ENCODE measurements around the gene TMC2. TPM values are rescaled to one million over a fixed set of nuclear protein-coding genes. Genes with fewer than 3 reads are reported as not detected.

The TMC2 gene
- total RNA-seq, 1 experiment from 2014 or later, result not detected

DNA sequence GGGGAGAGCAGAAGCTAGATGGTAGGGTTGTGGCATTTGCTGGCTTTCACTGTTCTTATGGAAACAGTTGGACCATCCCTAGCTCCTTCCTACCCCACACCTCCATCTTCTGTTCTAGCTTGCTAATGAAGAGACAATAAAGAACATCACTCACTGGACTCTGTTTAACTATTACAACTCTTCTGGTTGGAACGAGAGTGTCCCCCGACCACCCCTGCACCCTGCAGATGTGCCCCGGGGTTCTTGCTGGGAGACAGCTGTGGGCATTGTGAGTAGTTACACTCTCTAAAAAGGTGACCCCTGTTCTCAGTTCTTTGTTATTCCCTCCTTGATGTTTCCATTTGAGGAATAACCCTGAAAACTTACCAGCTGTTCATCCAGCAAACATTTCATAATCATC is 75.7 kb downstream of the TMC2 start:
- H3K27ac Mint-ChIP-seq, result no peak overlapping the region

GRCh38 chr20:2616634-2617033 is 80.3 kb downstream of the TMC2 start:
- peaks cover 10% of the 10 kb centered on the region; the same call in 1 of the 2 replicates for H3K9me3 Mint-ChIP-seq
- no peaks in the 10 kb centered on the region for H3K4me1 Mint-ChIP-seq
- H3K27ac Mint-ChIP-seq, result no peak overlapping the region
- DNase-seq (ENCODE audit: low spot score) (no peak), ATAC-seq (no peak)
- ChIA-PET POLR2A (no interaction called here), CTCF (no interaction called here)
- H3K36me3 Mint-ChIP-seq, result no peaks in the 10 kb centered on the region
- no peak overlapping the region for H3K4me3 Mint-ChIP-seq
- peaks cover 36% of the 10 kb centered on the region for H3K27me3 Mint-ChIP-seq (ENCODE audit: low read depth)
- TF ChIP-seq NR2C2 (CRISPR knock-in tag; IDR thresholded peaks at IDR 0.05), result no peak
- no peak for TF ChIP-seq MAX (CRISPR knock-in tag; IDR thresholded peaks at IDR 0.05)
- TF ChIP-seq ZNF423 (CRISPR knock-in tag; IDR thresholded peaks at IDR 0.05), result no peak
- no peak for TF ChIP-seq SMAD4 (CRISPR knock-in tag; IDR thresholded peaks at IDR 0.05)
- TF ChIP-seq ZNF263 (CRISPR knock-in tag; IDR thresholded peaks at IDR 0.05; ENCODE audit: low read depth), result no peak
- TF ChIP-seq ZNF138 (CRISPR knock-in tag; conservative IDR thresholded peaks at IDR 0.05), result no peak
- no peak for TF ChIP-seq OVOL2 (CRISPR knock-in tag; IDR thresholded peaks at IDR 0.05; ENCODE audit: borderline replicate concordance)
- no peak for TF ChIP-seq EMX1 (CRISPR knock-in tag; IDR thresholded peaks at IDR 0.05)
- TF ChIP-seq CREB1 (CRISPR knock-in tag; IDR thresholded peaks at IDR 0.05), result no peak
- no peak for TF ChIP-seq ZNF396 (CRISPR knock-in tag; IDR thresholded peaks at IDR 0.05; ENCODE audit: borderline replicate concordance)
- TF ChIP-seq ESRRA (CRISPR knock-in tag; IDR thresholded peaks at IDR 0.05; ENCODE audit: borderline replicate concordance), result no peak
- TF ChIP-seq, protein P1, sequence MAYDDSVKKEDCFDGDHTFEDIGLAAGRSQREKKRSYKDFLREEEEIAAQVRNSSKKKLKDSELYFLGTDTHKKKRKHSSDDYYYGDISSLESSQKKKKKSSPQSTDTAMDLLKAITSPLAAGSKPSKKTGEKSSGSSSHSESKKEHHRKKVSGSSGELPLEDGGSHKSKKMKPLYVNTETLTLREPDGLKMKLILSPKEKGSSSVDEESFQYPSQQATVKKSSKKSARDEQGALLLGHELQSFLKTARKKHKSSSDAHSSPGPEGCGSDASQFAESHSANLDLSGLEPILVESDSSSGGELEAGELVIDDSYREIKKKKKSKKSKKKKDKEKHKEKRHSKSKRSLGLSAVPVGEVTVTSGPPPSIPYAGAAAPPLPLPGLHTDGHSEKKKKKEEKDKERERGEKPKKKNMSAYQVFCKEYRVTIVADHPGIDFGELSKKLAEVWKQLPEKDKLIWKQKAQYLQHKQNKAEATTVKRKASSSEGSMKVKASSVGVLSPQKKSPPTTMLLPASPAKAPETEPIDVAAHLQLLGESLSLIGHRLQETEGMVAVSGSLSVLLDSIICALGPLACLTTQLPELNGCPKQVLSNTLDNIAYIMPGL (CRISPR knock-in tag; IDR thresholded peaks at IDR 0.05), result no peak
- no peak for TF ChIP-seq RORB (CRISPR knock-in tag; IDR thresholded peaks at IDR 0.05)
- no peak for TF ChIP-seq ZNF219 (CRISPR knock-in tag; IDR thresholded peaks at IDR 0.05; ENCODE audit: borderline replicate concordance)
- TF ChIP-seq FOXK1 (CRISPR knock-in tag; IDR thresholded peaks at IDR 0.05), result no peak

More for the DNA sequence above, 75.7 kb downstream of the TMC2 start:
- POLR2A ChIA-PET, result no interaction called here
- Mint-ChIP-seq H3K9me3 (peaks cover 16% of the 10 kb centered on the region), H3K27me3 (ENCODE audit: low read depth) (peaks cover 29% of the 10 kb centered on the region), H3K4me3 (no peak overlapping the region), H3K36me3 (peaks cover 5% of the 10 kb centered on the region), H3K4me1 (no peaks in the 10 kb centered on the region)
- TF ChIP-seq ELF4 (CRISPR knock-in tag; IDR thresholded peaks at IDR 0.05; ENCODE audit: low read depth) (no peak), ARID4B (CRISPR knock-in tag; IDR thresholded peaks at IDR 0.05; ENCODE audit: borderline replicate concordance) (no peak), ATF1 (CRISPR knock-in tag; IDR thresholded peaks at IDR 0.05) (no peak), SMAD4 (CRISPR knock-in tag; IDR thresholded peaks at IDR 0.05) (no peak), E2F4 (CRISPR knock-in tag; IDR thresholded peaks at IDR 0.05; ENCODE audit: borderline replicate concordance, low read depth) (no peak)
- TF ChIP-seq, protein P2, sequence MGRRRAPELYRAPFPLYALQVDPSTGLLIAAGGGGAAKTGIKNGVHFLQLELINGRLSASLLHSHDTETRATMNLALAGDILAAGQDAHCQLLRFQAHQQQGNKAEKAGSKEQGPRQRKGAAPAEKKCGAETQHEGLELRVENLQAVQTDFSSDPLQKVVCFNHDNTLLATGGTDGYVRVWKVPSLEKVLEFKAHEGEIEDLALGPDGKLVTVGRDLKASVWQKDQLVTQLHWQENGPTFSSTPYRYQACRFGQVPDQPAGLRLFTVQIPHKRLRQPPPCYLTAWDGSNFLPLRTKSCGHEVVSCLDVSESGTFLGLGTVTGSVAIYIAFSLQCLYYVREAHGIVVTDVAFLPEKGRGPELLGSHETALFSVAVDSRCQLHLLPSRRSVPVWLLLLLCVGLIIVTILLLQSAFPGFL (CRISPR knock-in tag; IDR thresholded peaks at IDR 0.05; ENCODE audit: borderline replicate concordance), result no peak
- CTCF ChIA-PET, result no interaction called here
- ATAC-seq (no peak), DNase-seq (ENCODE audit: low spot score) (no peak)

All from WTC11 (cell line).